OCI-LY1 (cell line): Measurements from ENCODE around the gene RAB3D.
"Not testable (repeated sequence)": the region's sequence is repeated elsewhere in the genome, so short reads cannot be mapped to it uniquely, and the experiment has no call there.

Source experiments
- H2AFZ ChIP-seq: fragments of 200-600 bp; sonication (generic), shearing (Covaris generic); 2 replicates; pipeline ENCODE4 v1.6.0; 2014; ENCODE audit warnings: antibody characterized with exemption, mild to moderate bottlenecking, low read length
- H3F3A ChIP-seq: fragments of 200-600 bp; sonication (generic), shearing (Covaris generic); 2 replicates; pipeline ENCODE4 v1.6.0; 2014; ENCODE audit warnings: mild to moderate bottlenecking, antibody characterized with exemption, low read length, moderate library complexity; ENCODE audit not compliant: insufficient read depth
- H3K27ac ChIP-seq: fragments of 200-600 bp; sonication (generic); 2 replicates; pipeline ENCODE4 v1.5.1; 2014; ENCODE audit warnings: low read length, mixed run types, mild to moderate bottlenecking, low read depth; ENCODE audit not compliant: poor library complexity, severe bottlenecking
- H3K27me3 ChIP-seq: fragments of 200-600 bp; sonication (generic); 2 replicates; pipeline ENCODE4 v1.6.0; 2014; ENCODE audit warnings: antibody characterized with exemption, mild to moderate bottlenecking, low read length, moderate library complexity; ENCODE audit not compliant: insufficient read depth
- H3K36me3 ChIP-seq: fragments of 200-600 bp; sonication (generic); 2 replicates; pipeline ENCODE4 v1.6.1; 2014; ENCODE audit warnings: mild to moderate bottlenecking, antibody characterized with exemption, low read length, moderate library complexity, mixed read lengths; ENCODE audit not compliant: insufficient read depth
- H3K4me1 ChIP-seq: fragments of 200-600 bp; sonication (generic); 2 replicates; pipeline ENCODE4 v1.5.1; 2014; ENCODE audit warnings: mild to moderate bottlenecking, low read length, moderate library complexity; ENCODE audit not compliant: insufficient read depth, severe bottlenecking
- H3K4me2 ChIP-seq: fragments of 200-600 bp; sonication (generic), shearing (Covaris generic); 2 replicates; pipeline ENCODE4 v1.6.1; 2014; ENCODE audit warnings: low read length
- H3K4me3 ChIP-seq: fragments of 200-600 bp; sonication (generic); 2 replicates; pipeline ENCODE4 v1.5.1; 2014; ENCODE audit warnings: low read length, low read depth, mild to moderate bottlenecking, mixed read lengths; ENCODE audit not compliant: poor library complexity, severe bottlenecking
- H3K79me2 ChIP-seq: fragments of 200-600 bp; shearing (Covaris generic); 2 replicates; pipeline ENCODE4 v1.6.1; 2016; ENCODE audit warnings: mixed run types, low read length, mixed read lengths; ENCODE audit not compliant: insufficient read depth
- H3K9ac ChIP-seq: fragments of 200-600 bp; sonication (generic), shearing (Covaris generic); 2 replicates; pipeline ENCODE4 v1.6.1; 2014; ENCODE audit warnings: mild to moderate bottlenecking, low read length, mixed read lengths
- H3K9me2 ChIP-seq: fragments of 200-600 bp; sonication (generic), shearing (Covaris generic); 2 replicates; pipeline ENCODE4 v1.6.1; 2014; ENCODE audit warnings: low read depth, mild to moderate bottlenecking, low read length, mixed read lengths
- H3K9me3 ChIP-seq: fragments of 200-600 bp; shearing (Covaris generic); 2 replicates; pipeline ENCODE4 v1.6.1; 2014; ENCODE audit warnings: low read length, mixed read lengths
- H4K20me1 ChIP-seq: fragments of 200-600 bp; sonication (generic), shearing (Covaris generic); 2 replicates; pipeline ENCODE4 v1.6.0; 2016; ENCODE audit warnings: mild to moderate bottlenecking, low read length; ENCODE audit not compliant: insufficient read depth
- CTCF ChIP-seq: fragments of 200-600 bp; sonication (generic), shearing (Covaris generic); IDR thresholded peaks from 2 replicates; pipeline ENCODE4 v1.5.1; 2017; ENCODE audit warnings: mild to moderate bottlenecking, antibody characterized with exemption, low read length, moderate library complexity, mixed read lengths
- EZH2 ChIP-seq: fragments of 200-600 bp; sonication (generic), shearing (Covaris generic); IDR thresholded peaks from 2 replicates; pipeline ENCODE4 v1.8.0; 2017; ENCODE audit warnings: borderline replicate concordance, mixed run types, mild to moderate bottlenecking, antibody characterized with exemption, low read length, moderate library complexity, mixed read lengths

The RAB3D gene

GRCh38 chr19:11345122-11345803 is 5.8 kb upstream of the RAB3D start:
- peak overlapping the region; percentile 79 for H3K4me3 ChIP-seq
- H3K36me3 ChIP-seq = peaks cover 12% of the 10 kb centered on the region
- H2AFZ ChIP-seq = no peak overlapping the region
- peaks cover 31% of the 10 kb centered on the region for H3K4me1 ChIP-seq
- H3K9me3 ChIP-seq = no peaks in the 10 kb centered on the region
- H3K4me2 ChIP-seq = peak overlapping the region; percentile 79
- TF ChIP-seq CTCF (no peak), EZH2 (no peak)
- H3K9ac ChIP-seq = peak overlapping the region; percentile 82
- no peaks in the 10 kb centered on the region for H3K9me2 ChIP-seq
- no peaks in the 10 kb centered on the region for H3K27me3 ChIP-seq
- H3K27ac ChIP-seq = peak overlapping the region; percentile 30
- no peaks in the 10 kb centered on the region for H3K79me2 ChIP-seq
- no peaks in the 10 kb centered on the region for H3F3A ChIP-seq
- H4K20me1 ChIP-seq = no peaks in the 10 kb centered on the region

GRCh38 chr19:11342429-11342828 is 3.0 kb upstream of the RAB3D start:
- Histone ChIP-seq H4K20me1 (no peaks in the 10 kb centered on the region), H3K27ac (no peak overlapping the region), H3K79me2 (no peaks in the 10 kb centered on the region), H3K9me2 (no peaks in the 10 kb centered on the region), H3F3A (no peaks in the 10 kb centered on the region), H3K9me3 (no peaks in the 10 kb centered on the region), H3K4me3 (no peak overlapping the region), H3K4me2 (no peak overlapping the region), H3K27me3 (no peaks in the 10 kb centered on the region), H2AFZ (no peak overlapping the region), H3K36me3 (peaks cover 12% of the 10 kb centered on the region), H3K4me1 (peaks cover 31% of the 10 kb centered on the region), H3K9ac (no peak overlapping the region)
- TF ChIP-seq CTCF (no peak), EZH2 (no peak)

DNA sequence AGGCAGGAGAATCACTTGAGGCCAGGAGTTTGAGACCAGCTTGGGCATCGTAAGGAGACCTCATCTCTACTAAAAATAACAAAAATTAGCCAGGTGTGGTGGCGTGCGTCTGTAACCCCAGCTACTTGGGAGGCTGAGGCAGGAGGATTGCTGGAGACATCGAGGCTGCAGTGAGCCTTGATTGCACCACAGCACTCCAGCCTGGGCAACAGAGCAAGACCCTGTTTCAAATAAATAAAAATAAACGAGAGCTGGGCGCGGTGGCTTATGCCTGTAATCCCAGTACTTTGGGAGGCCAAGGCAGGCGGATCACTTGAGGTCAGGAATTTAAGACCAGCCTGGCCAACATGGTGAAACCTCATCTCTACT is 626 bp upstream of the RAB3D start:
- peaks cover 19% of the 10 kb centered on the region for H3K36me3 ChIP-seq
- H3K27ac ChIP-seq, H3F3A ChIP-seq, H3K9me3 ChIP-seq, H3K27me3 ChIP-seq, H3K9me2 ChIP-seq, H2AFZ ChIP-seq, H4K20me1 ChIP-seq, H3K79me2 ChIP-seq: not testable (repeated sequence)
- peaks cover 16% of the 10 kb centered on the region for H3K4me1 ChIP-seq
- H3K4me2 ChIP-seq = peak overlapping the region; percentile 71
- peak overlapping the region; percentile 41; the same call in 1 of the 2 replicates for H3K9ac ChIP-seq
- peak overlapping the region; percentile 66 for H3K4me3 ChIP-seq
